ENCODE results near the gene LOC128125822.

LOC128125822 gene

GRCh38 chr6:63527658-63528514, 44.4 kb upstream of the LOC128125822 start:
- intact Hi-C loops (cut with DNase I; ENCODE audit: low total_unique reads): no loop called here
- peak in 1 of 2 donors; percentile 75 for DNase-seq (ENCODE audit: low spot score in 2 of 2)
- TF ChIP-seq CTCF (IDR thresholded peaks at IDR 0.05) (no peak), POLR2AphosphoS5 (IDR thresholded peaks at IDR 0.05) (peak in 2 of 3 donors; percentile 43 to 58)
- Histone ChIP-seq H3K4me1 (no peaks in the 10 kb centered on the region), H3K27me3 (no peaks in the 10 kb centered on the region), H3K27ac (peak overlapping the region; percentile 77 to 88), H3K9me3 (no peaks in the 10 kb centered on the region), H3K4me3 (peak overlapping the region in 1 of 3 donors; percentile 5), H3K36me3 (no peaks in the 10 kb centered on the region)

- Histone ChIP-seq H3K27me3 (no peaks in the 10 kb centered on the region), H3K27ac (no peak overlapping the region), H3K36me3 (no peaks in the 10 kb centered on the region), H3K4me1 (no peaks in the 10 kb centered on the region), H3K4me3 (no peak overlapping the region), H3K9me3 (no peaks in the 10 kb centered on the region)
- no peak for TF ChIP-seq POLR2AphosphoS5 (IDR thresholded peaks at IDR 0.05)
- TF ChIP-seq POLR2A (IDR thresholded peaks at IDR 0.05): no peak
- no peak for TF ChIP-seq CTCF (IDR thresholded peaks at IDR 0.05)
- intact Hi-C loops (cut with DNase I; ENCODE audit: low total_unique reads): no loop called here
- no peak for DNase-seq (ENCODE audit: low spot score in 2 of 2)
Observed at GRCh38 chr6:63529498-63529897, 42.8 kb upstream of the LOC128125822 start.

GRCh38 chr6:63530182-63530581, 42.1 kb upstream of the LOC128125822 start:
- intact Hi-C loops (cut with DNase I; ENCODE audit: low total_unique reads): no loop called here
- no peak for TF ChIP-seq POLR2AphosphoS5 (IDR thresholded peaks at IDR 0.05)
- TF ChIP-seq CTCF (IDR thresholded peaks at IDR 0.05): no peak
- TF ChIP-seq POLR2A (IDR thresholded peaks at IDR 0.05): no peak
- no peaks in the 10 kb centered on the region for H3K9me3 ChIP-seq
- H3K27ac ChIP-seq: no peak overlapping the region
- H3K27me3 ChIP-seq: no peaks in the 10 kb centered on the region
- H3K4me3 ChIP-seq: no peak overlapping the region
- DNase-seq (ENCODE audit: low spot score in 2 of 2): no peak
- H3K36me3 ChIP-seq: no peaks in the 10 kb centered on the region
- no peaks in the 10 kb centered on the region for H3K4me1 ChIP-seq

- DNase-seq (ENCODE audit: low spot score in 2 of 2): no peak
- no peak overlapping the region for H3K4me3 ChIP-seq
- no peaks in the 10 kb centered on the region for H3K36me3 ChIP-seq
- no peak overlapping the region for H3K27ac ChIP-seq
- intact Hi-C loops (cut with DNase I; ENCODE audit: low total_unique reads): no loop called here
- no peaks in the 10 kb centered on the region for H3K4me1 ChIP-seq
- H3K9me3 ChIP-seq: no peaks in the 10 kb centered on the region
- TF ChIP-seq POLR2A (IDR thresholded peaks at IDR 0.05) (no peak), CTCF (IDR thresholded peaks at IDR 0.05) (no peak), POLR2AphosphoS5 (IDR thresholded peaks at IDR 0.05) (no peak)
- H3K27me3 ChIP-seq: no peaks in the 10 kb centered on the region
Observed at GRCh38 chr6:63530991-63531390, 41.3 kb upstream of the LOC128125822 start.

- Histone ChIP-seq H3K27me3 (no peaks in the 10 kb centered on the region), H3K36me3 (no peaks in the 10 kb centered on the region), H3K9me3 (no peaks in the 10 kb centered on the region), H3K4me3 (no peak overlapping the region), H3K4me1 (no peaks in the 10 kb centered on the region), H3K27ac (no peak overlapping the region)
- DNase-seq (ENCODE audit: low spot score in 2 of 2): no peak
- intact Hi-C loops (cut with DNase I; ENCODE audit: low total_unique reads): no loop called here
- TF ChIP-seq CTCF (IDR thresholded peaks at IDR 0.05): no peak
Observed at GRCh38 chr6:63533026-63533425, 39.3 kb upstream of the LOC128125822 start.
